Peyer's patch (tissue), 4 donors: Measurements from ENCODE around the gene CBLN3.

Experiments
- CTCF ChIP-seq, 6 experiments: fragments of 450-650 bp in 4 of 6; fragments of 200-600 bp in 2 of 6; sonication (generic) in 1 of 6; IDR thresholded peaks; one replicate each; pipeline ENCODE4 v1.5.1; 2017 to 2019; ENCODE audit warnings: antibody characterized with exemption in 6 of 6, mild to moderate bottlenecking in 3 of 6, moderate library complexity in 1 of 6
- POLR2A ChIP-seq, 2 donors: fragments of 450-650 bp; IDR thresholded peaks; one replicate each; pipeline ENCODE4 v1.5.1; 2017; ENCODE audit warnings: antibody characterized with exemption in 2 of 2, mild to moderate bottlenecking in 2 of 2, moderate library complexity in 2 of 2

GRCh38 chr14:24415421-24416253, 13.8 kb downstream of the CBLN3 start:
- TF ChIP-seq CTCF (IDR thresholded peaks at IDR 0.05): no peak
- TF ChIP-seq POLR2A (IDR thresholded peaks at IDR 0.05): no peak
